SU-DHL-6 (cell line): Measurements from ENCODE around the gene P3H2.

Experiments used
- H2AFZ ChIP-seq: fragments of 200-600 bp; sonication (generic); 2 replicates; pipeline ENCODE4 v1.6.1; 2014; ENCODE audit warnings: low read depth, mild to moderate bottlenecking, moderate library complexity, mixed read lengths, antibody characterized with exemption, low read length; ENCODE audit not compliant: severe bottlenecking
- H3F3A ChIP-seq: fragments of 200-600 bp; shearing (Covaris generic); 2 replicates; pipeline ENCODE4 v1.6.0; 2016; ENCODE audit warnings: antibody characterized with exemption, mild to moderate bottlenecking; ENCODE audit not compliant: insufficient read depth
- H3K27ac ChIP-seq: fragments of 200-600 bp; sonication (generic); 2 replicates; pipeline ENCODE4 v1.5.1; 2016; ENCODE audit warnings: low read depth, mild to moderate bottlenecking, low read length, moderate library complexity, mixed read lengths
- H3K27me3 ChIP-seq: fragments of 200-600 bp; sonication (generic), shearing (Covaris generic); 2 replicates; pipeline ENCODE4 v1.6.0; 2014; ENCODE audit warnings: mild to moderate bottlenecking, low read length
- H3K36me3 ChIP-seq: fragments of 200-600 bp; sonication (generic); 2 replicates; pipeline ENCODE4 v1.6.1; 2014; ENCODE audit warnings: mild to moderate bottlenecking, low read length, mixed read lengths
- H3K4me2 ChIP-seq: fragments of 300-600, 200-600 bp; shearing (Covaris generic), sonication (generic); 2 replicates; pipeline ENCODE4 v1.6.0; 2014; ENCODE audit warnings: low read length, low read depth, mild to moderate bottlenecking; ENCODE audit not compliant: poor library complexity, severe bottlenecking
- H3K4me3 ChIP-seq: fragments of 200-600 bp; sonication (generic); 2 replicates; pipeline ENCODE4 v1.5.1; 2014; ENCODE audit warnings: antibody characterized with exemption, low read length, mild to moderate bottlenecking, mixed read lengths; ENCODE audit not compliant: insufficient read depth, poor library complexity, severe bottlenecking
- H3K79me2 ChIP-seq: fragments of 200-600 bp; sonication (generic); 2 replicates; pipeline ENCODE4 v1.6.1; 2014; ENCODE audit warnings: mild to moderate bottlenecking, low read length, moderate library complexity; ENCODE audit not compliant: insufficient read depth
- H3K9ac ChIP-seq: fragments of 200-600 bp; sonication (generic); 2 replicates; pipeline ENCODE4 v1.7.0; 2014; ENCODE audit warnings: mild to moderate bottlenecking, low read length
- H3K9me2 ChIP-seq: fragments of 200-600 bp; sonication (generic); replicated peaks from 2 replicates; pipeline ENCODE4 v1.6.1; 2014; ENCODE audit warnings: low read length; ENCODE audit not compliant: insufficient read depth
- H3K9me3 ChIP-seq: fragments of 200-600 bp; sonication (generic); 2 replicates; pipeline ENCODE4 v1.6.1; 2014; ENCODE audit warnings: low read length, mixed read lengths; ENCODE audit not compliant: insufficient read depth
- H4K20me1 ChIP-seq: fragments of 200-600 bp; sonication (generic); 2 replicates; pipeline ENCODE4 v1.6.1; 2014; ENCODE audit warnings: low read depth, mild to moderate bottlenecking, antibody characterized with exemption, low read length, moderate library complexity, mixed read lengths
- CTCF ChIP-seq: fragments of 200-600 bp; sonication (generic); IDR thresholded peaks from one replicate; pipeline ENCODE4 v1.5.1; 2017; ENCODE audit warnings: antibody characterized with exemption, mild to moderate bottlenecking, low read length, moderate library complexity; ENCODE audit not compliant: insufficient read depth, poor library complexity, severe bottlenecking
- EZH2phosphoT487 ChIP-seq: fragments of 200-600 bp; sonication (generic), shearing (Covaris generic); conservative IDR thresholded peaks from 2 replicates; pipeline ENCODE4 v1.6.1; 2018; ENCODE audit warnings: mild to moderate bottlenecking, antibody characterized with exemption, low read length, moderate library complexity, mixed read lengths

The P3H2 gene

GRCh38 chr3:190044142-190044541, 76.6 kb downstream of the P3H2 start:
- no peak overlapping the region for H3K4me2 ChIP-seq
- TF ChIP-seq EZH2phosphoT487: no peak
- TF ChIP-seq CTCF: no peak
- no peak overlapping the region for H3K27ac ChIP-seq

GRCh38 chr3:190043741-190044140, 77.0 kb downstream of the P3H2 start:
- no peak overlapping the region for H3K4me3 ChIP-seq
- H3F3A ChIP-seq: no peaks in the 10 kb centered on the region
- H3K27me3 ChIP-seq: no peaks in the 10 kb centered on the region
- TF ChIP-seq EZH2phosphoT487: no peak
- no peak for TF ChIP-seq CTCF
- H4K20me1 ChIP-seq: 0 out of 2 replicates have a peak, but pooled peaks cover 4% of the 10 kb centered on the region
- no peaks in the 10 kb centered on the region for H3K79me2 ChIP-seq
- H2AFZ ChIP-seq: no peak overlapping the region
- H3K9me2 ChIP-seq: no peaks in the 10 kb centered on the region
- no peak overlapping the region for H3K9ac ChIP-seq
- H3K4me2 ChIP-seq: no peak overlapping the region
- H3K27ac ChIP-seq: no peak overlapping the region
- H3K36me3 ChIP-seq: no peaks in the 10 kb centered on the region
- no peaks in the 10 kb centered on the region for H3K9me3 ChIP-seq

More at GRCh38 chr3:190044142-190044541, 76.6 kb downstream of the P3H2 start:
- H4K20me1 ChIP-seq: 0 out of 2 replicates have a peak, but pooled peaks cover 4% of the 10 kb centered on the region
- H3K9ac ChIP-seq: no peak overlapping the region
- no peak overlapping the region for H2AFZ ChIP-seq
- no peaks in the 10 kb centered on the region for H3K27me3 ChIP-seq
- H3K79me2 ChIP-seq: no peaks in the 10 kb centered on the region
- no peaks in the 10 kb centered on the region for H3K36me3 ChIP-seq
- H3F3A ChIP-seq: no peaks in the 10 kb centered on the region
- H3K4me3 ChIP-seq: no peak overlapping the region
- no peaks in the 10 kb centered on the region for H3K9me3 ChIP-seq
- H3K9me2 ChIP-seq: no peaks in the 10 kb centered on the region

GRCh38 chr3:190042558-190042957, 78.1 kb downstream of the P3H2 start:
- H3K27me3 ChIP-seq: no peaks in the 10 kb centered on the region
- no peak overlapping the region for H3K27ac ChIP-seq
- H3K9me2 ChIP-seq: no peaks in the 10 kb centered on the region
- H3K9me3 ChIP-seq: no peaks in the 10 kb centered on the region
- H3F3A ChIP-seq: no peaks in the 10 kb centered on the region
- 0 out of 2 replicates have a peak, but pooled peaks cover 4% of the 10 kb centered on the region for H4K20me1 ChIP-seq
- TF ChIP-seq CTCF: no peak
- no peak for TF ChIP-seq EZH2phosphoT487
- no peaks in the 10 kb centered on the region for H3K79me2 ChIP-seq
- no peaks in the 10 kb centered on the region for H3K36me3 ChIP-seq
- no peak overlapping the region for H3K4me2 ChIP-seq
- no peak overlapping the region for H3K9ac ChIP-seq
- H3K4me3 ChIP-seq: no peak overlapping the region
- no peak overlapping the region for H2AFZ ChIP-seq
